ENCODE data around the gene SHC3. TPM values are rescaled to one million over a fixed set of nuclear protein-coding genes. Genes with fewer than 3 reads are reported as not detected.

The SHC3 gene
- total RNA-seq, 4 donors from 2014 or later = 1.1 to 4.7 (median 2.5) TPM

- TF ChIP-seq CTCF (IDR thresholded peaks at IDR 0.05; ENCODE audit: low read depth) = no peak
Observed at GRCh38 chr9:89138463-89139390, 39.9 kb downstream of the SHC3 start.

- no peak for TF ChIP-seq CTCF (IDR thresholded peaks at IDR 0.05; ENCODE audit: low read depth)
Observed at GRCh38 chr9:89137542-89138462, 40.8 kb downstream of the SHC3 start.

- TF ChIP-seq CTCF (IDR thresholded peaks at IDR 0.05; ENCODE audit: low read depth) = no peak
Observed at GRCh38 chr9:89135591-89136166, 42.9 kb downstream of the SHC3 start.

- no peak for TF ChIP-seq CTCF (IDR thresholded peaks at IDR 0.05; ENCODE audit: low read depth)
Observed at GRCh38 chr9:89134709-89135108, 43.9 kb downstream of the SHC3 start.

GRCh38 chr9:89122949-89123348 lies 55.7 kb downstream of the SHC3 start:
- no peak for TF ChIP-seq CTCF (IDR thresholded peaks at IDR 0.05; ENCODE audit: low read depth)

- no peak for TF ChIP-seq CTCF (IDR thresholded peaks at IDR 0.05; ENCODE audit: low read depth)
Observed at GRCh38 chr9:89120704-89121103, 57.9 kb downstream of the SHC3 start.
